ACHN (cell line): Measurements from ENCODE around the gene CBX4.

Experiments used
- DNase-seq: peaks from one replicate; pipeline ENCODE4 v3.0.0-alpha.2; 2015
- in situ Hi-C: cut with HindIII; loops from 2 replicates; pipeline ENCODE4 v1.10.0; 2017; ENCODE audit warnings: low sequenced_read_pairs, low pct_ligation_motif_present, low pct_unique_long_range_greater_than_20kb

CBX4 gene

DNA sequence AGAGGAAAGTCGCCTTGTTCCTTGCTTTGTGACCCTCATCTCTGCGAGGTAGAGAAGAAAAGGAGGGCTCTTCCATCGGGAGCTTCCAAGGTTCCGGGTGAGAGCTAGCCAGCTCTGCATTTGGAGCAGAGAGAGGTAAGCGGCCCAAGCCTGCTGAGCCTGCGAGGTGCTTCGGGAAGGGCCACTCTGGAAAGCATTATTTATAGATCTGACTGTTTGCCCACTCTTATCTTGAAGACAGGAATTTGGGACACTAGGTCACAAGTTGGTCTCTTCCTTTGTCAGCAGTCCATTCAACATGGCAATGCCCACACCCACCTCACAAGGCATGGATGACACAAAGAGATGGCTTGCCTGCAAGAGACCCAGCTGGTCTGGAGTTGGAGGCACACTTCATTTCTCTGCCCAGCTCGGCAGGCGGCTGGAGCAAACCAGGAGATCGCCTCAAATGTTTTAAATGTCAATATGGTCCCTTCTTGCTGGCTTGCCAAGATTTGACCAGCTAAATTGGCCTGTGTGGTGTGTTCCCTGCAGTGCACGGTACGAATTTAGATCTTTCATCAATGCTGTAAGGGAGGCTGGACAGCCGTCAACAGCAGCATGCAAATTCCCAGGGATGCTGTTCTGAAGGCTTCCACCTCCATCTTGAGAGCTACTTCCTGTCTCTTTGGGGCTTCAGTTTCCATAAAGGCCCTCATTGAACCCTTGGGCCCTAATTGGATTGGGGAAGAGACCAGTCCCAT, 19.5 kb downstream of the CBX4 start:
- no peak for DNase-seq
- in situ Hi-C loops, result no loop called here

DNA sequence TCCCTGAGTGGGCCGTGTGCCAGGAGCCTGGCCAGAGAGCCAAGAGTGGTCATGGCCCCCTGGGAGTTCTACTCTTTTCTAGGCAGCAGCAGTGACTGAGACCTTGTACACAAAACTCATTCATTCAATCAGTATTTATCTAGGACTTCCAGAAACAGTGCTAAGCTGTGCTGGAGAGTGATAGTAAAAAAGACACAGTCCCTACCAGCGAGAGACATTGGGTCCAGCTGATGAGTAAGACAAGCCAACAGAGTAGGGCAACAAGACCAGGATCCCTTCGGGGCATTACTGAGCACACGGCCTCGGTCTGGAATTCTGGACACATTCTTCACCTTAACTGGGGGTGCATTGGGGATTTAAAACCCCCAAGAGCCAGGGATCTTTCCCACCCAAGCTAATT, 20.2 kb downstream of the CBX4 start:
- no peak for DNase-seq
- in situ Hi-C loops, result no loop called here

DNA sequence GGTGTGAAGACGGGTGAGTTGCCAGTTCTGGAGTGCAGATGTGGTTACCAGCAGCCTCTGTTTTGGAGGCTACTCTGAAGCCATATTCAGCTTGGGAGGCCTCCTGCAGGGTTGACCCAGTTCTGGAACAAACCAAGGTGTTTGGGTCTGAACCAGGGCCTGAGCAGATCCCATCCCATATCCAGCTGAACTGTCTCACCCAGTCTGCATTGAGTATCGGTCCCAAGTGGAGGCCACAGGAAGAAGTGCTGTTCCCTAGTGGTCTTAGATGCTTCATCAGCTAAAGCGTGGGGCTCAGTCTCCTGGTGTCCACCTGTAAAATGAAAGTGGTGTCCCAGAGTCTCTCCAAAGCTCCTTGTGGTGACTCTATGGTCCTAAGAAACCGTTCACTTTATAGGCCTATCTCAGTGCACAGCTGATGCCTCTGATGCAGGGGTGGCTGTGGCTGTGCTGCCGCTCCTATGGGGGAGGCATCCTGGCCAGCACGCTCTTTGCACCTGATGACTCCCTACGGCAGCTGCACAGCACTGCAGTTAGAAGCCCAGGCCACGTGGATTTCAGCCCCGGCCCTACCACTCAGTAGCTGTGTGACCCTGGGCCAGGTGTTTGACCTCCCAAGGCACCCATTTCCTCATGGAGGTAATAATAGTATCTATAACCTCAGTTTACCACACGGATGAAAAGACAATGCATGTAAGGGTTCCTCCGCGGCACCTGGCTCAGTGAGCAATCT, 21.0 kb downstream of the CBX4 start:
- no peak for DNase-seq
- in situ Hi-C loops, result no loop called here

DNA sequence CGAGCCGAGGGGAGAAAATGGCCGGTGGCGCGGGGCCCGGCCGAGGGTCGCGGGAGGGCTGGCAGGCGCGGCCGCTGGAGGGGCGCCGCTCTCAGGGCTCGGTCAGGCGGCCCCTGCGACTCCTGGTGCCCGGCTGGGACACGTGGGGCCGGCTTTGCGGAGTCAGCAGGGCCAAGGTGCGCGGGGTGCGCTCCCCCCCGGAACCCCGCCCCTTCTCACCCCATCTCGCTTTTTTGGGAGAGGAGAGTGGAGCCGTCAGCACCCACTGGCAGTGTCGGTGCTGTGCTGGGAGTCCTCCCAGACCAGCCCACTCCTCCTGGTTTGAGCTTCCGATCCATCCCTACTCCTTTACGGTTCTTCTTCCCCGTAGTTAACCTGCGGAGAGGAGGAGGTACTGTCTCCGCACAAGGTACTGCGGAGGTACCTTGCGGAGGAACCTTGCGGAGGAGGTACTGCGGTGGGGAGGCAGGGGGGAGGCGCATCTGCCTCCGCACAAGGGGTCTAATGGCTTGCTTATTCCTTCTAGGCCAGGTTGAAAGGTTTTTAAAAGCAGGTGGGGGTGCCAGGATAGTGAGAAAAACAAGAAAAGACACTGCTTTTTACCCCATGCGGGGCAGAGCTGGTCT, 23.3 kb downstream of the CBX4 start:
- in situ Hi-C loops, result no loop called here
- no peak for DNase-seq

DNA sequence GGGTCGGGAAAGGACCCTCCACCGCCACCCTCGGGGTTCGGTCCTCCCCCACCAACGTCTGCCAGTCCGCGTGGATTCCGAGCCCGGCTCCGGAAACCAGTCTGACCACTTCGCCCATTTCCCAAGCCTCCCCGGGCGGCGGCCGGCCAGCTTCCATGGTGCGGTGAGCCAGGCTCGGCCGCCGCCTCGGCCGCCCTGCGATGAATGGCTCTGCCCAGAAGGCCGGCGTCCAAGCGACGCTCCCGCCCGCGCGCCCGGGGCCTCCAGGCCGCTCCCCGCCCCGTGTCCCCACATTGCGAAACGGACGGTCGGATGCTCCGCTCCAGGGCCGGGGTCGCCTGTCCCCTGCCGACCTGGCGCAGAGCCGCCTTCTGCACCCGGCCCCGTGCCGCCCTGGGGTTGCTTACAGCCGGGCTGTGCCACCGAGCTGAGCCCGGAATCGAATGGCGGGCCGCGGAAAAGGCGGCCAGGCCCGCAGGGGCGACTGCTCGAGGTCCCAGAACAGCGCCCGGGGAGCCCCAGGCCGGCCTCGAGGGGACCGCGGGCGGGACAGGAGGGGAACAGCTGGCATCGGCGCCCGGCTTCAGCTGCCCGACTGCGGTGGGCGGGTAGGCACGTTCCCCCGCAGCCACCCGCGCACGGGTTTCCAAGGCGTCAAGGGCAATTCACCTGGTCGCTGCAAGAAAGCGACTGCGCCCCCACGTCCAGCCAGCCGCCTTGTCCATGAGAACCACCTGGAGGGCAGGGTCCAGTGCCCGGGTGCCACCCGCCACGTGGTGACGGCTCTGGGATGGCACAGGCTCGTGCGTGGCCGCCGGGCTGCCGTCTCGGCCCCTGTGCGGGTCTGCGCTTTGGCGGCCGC, 24.0 kb downstream of the CBX4 start:
- in situ Hi-C loops, result no loop called here
- no peak for DNase-seq

DNA sequence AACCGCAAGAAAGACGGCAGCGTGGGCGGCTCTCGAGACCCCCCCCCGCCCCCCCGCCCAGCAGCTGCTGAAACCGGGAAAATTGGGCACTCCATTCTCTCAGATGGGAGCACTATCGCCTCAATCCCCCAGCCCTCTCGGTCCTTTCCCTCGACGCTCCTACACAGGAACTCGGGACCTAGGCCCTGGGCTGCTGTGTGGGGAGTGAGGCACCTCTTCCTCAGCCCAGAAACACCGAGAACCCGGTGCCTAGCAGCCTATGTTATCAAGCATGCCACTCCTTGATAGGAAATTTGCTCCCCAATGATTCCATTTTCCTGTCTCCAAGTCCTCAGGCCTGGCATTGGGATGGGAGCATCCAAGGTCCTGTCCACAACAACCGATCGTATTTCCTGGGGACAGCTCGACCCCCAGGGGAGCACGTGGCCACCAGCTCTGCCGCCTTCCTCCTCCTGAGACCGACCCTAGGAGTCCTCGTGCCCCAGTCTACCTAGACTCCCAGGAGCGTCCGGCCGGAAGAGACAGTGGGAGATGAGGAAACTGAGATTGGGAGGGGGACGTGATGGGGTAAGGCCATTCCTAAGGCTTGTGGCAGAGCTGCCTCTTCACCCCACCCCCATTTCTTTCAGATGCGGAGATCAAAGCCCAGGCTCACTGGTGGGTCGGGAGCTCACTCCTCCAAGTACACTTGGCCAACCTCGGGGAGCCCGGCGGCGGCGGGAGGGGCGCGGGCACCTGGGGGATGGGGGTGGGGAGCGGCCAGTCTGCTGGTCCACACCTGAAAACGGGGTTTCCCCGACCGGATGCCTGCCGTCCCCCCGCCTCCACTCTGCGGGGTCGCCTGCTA, 24.9 kb downstream of the CBX4 start:
- in situ Hi-C loops, result no loop called here
- no peak for DNase-seq

DNA sequence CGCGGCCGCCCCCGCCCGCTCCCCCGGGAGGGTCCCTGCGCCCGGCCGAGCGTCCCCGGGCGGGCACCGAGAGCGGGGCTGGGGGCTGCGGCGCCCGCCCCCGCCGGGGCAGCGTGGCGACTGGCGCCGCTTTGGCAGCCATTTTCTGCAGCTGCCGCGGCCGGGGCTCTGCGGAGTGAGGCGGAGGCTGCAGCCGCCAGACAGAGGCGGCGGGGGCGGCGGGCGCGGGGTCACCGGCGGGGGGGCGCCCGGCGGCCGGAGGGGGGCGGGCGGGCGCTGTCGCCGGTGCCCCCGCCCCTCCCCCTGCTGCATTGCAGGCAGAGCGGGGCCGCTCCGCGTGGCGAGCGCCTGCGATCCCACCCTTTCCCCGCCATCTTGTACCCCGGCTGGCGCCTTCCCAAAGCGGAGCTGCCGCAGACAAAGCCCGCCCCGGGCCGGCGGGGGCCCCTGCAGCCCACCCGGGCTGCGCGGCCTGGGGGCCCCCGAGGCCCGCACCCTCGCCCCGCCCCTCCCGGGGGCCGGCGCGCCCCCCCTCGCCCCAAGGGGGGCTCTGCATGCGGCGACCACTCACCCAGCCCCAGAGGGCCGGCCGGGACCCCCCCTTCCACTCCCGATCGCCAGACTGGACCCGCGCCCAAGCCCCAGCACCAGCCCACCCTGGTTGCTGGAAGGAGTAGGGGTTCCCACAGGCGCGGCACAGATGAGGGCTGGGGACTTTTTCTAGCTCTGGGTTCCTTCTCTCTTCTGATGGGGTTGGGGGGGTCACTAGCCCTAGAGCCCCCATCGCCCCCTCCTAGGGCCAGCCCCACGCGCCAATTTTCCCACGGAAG, 25.7 kb downstream of the CBX4 start:
- DNase-seq, result no peak
- in situ Hi-C loops, result no loop called here

DNA sequence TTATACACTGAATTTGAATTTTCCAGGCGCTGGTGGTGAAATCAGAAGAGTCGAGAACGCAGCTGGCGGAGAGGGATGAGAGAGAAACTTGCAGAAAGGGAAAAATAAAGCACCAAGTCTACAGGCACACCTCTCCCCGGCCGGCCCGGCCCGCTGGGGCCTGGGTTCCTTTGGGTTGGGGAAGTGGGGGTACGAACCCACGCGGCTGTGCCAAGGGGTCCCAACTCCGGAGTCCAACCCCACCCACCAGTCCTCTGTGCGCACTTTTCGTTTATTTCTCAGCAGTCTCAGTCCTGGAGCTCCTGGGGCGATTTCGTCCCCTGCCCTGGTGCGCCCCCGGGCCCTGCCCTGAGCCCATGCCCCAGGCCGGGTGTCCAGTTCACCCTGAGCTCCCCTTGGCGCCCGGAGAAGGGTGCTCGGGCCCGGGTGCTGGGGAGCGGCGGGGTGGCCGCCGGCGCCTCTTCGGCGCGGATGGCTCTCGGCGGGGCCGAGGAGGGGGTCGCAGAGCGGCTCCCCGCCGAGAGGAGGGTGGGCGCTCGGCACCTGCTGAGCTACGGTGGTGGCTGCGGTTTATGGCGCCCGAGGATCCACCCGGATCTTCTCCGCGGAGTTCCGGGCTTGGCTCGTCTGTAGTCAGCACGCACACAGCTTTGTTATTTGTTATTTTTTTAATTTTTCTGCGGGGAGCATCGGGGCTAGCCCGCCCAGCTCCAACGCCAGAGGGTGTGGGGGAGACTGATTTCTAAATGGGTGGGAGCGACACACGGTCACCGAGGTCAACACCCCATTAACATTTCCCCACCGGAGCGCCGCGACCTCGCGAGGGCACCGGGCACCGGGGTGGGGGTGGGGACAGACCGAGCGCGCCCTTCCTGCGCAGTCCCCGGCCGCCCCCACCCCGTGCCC, 26.6 kb downstream of the CBX4 start:
- DNase-seq, result no peak
- in situ Hi-C loops, result no loop called here

DNA sequence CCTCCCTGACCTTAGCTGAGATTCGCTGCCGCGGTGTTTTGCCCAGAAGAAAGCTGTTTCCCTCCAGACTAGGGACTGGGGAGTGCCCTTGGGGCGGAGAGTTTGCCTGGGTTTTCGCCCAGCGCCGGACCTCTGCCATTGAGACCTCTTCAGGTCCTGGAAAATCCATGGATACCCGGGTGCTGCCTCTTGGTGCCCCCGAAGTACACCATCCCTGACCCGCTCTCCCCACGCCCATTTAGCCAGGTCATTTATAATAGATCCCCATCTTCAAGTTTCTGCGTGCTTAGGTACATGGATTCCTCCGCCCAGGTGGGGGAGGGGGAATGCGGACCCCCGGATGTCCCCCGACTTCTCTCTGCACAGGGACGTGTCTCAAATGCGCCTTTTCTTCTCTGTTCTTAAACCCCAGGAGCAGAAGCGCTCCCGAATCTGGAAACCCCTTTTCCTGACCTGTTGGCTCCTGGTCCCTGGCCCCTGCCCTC, 27.3 kb downstream of the CBX4 start:
- in situ Hi-C loops, result no loop called here
- no peak for DNase-seq

DNA sequence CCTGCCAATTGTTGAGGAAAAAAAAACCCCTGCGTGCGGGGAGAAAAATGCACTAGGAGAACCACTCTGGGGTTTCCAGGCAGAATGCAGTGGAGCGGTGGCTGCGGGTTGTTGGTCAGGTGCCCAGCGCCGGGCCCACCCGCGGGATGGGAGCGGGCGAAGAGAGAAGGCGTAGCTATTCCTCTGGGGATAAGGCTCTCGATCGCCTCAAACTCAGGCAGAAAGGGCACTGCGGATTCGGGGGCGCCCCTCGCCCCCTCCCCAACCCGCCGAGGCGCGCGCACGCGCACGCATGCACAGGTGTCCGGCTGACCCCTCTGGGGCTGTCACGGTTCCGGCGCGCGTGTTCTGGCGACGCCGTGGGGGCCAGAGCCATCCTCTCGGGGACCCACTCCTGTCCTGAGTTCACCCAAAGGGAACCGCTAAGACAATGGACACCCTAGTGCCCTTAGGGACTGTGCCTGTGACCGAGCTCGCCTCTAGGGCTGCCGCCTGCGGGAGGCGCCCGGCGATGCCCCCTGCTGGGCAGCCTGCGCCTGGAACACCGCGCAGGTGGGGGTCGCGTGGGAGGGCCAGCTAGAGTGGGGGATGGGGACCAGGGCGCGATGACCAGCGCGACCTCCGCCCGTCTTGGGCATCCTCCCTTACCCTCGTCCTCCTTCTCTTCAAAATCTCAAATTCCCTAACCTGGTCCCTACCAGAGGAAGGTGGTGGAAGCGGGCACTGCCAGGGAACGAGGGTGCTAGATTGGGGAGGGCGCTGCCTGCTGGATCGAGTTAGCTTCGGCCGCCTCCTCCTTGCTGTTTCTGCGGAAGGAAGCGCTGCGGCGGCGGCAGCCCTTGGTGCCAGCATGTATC, 28.0 kb downstream of the CBX4 start:
- DNase-seq, result peak; percentile 69
- in situ Hi-C loops, result no loop called here

DNA sequence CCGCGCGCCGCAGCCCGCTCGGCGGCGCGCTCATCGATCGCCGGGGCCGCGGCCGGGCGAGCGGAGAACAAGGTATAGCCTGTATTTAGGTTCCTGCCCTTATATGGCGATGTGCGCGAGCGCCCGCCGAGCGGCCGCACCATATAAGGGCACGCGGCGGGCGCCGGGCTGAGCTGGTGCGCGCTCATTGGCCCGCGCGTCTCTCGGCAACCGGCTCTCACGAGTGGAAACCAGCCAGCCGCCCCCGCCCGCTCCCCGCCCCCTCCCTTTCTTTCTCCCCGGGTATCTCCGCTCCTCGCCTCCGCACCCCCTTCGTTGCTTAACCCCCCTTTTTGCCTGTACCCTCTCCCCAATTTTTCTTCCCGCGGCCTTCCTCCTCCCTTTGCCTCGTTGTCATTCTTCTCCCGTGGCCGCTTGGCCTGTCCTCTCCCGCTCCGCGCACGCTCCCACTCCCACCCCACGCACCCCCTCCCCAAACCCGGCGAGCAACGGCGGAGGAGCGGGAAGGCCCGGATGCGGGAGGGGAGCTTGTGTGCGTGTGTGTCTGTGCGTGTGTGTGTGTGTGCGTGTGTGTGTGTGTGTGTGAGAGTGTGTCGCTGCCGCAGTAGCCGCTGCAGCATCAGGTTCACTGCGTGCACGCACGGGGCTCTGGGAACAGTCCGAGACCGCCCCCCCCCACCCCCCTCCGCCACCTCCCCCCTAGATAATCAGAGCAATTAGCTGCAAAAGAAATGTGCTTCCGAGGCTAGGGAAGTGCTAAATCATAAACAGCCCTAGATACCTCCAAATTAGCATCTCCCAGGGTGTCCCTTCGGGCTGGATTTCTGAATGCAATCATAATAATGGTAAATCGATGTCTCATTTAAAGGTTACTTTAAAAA, 28.9 kb downstream of the CBX4 start:
- in situ Hi-C loops, result no loop called here
- DNase-seq, result peak; percentile 83

DNA sequence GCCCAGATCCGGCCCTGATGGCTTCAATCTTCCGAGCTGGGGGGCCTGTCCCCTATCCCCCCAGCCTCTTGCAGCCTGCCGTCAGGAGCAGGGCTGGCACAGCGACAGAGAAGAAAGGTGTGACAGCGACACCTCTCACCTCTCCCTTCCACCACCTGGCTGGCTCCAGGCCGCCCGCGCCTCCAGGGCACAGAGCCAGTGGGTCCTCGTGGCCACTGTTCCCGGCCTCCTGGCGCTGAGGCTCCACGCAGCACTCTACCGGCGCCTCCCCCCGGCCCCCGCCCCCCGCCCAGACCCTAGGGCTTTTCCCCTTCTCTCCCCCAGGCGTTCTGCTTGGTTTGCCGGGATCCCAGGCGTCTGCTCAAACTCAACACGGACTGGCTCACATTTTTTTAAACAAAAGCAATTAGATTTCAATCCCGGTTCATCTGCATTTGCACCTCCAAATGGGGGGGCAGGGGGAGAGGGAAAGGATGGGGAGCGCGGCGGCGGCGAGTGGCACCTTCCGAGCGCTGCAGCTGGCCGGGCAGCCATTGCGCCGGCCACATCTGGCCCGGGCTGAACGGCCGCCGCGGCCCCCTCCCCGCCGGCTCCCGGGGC, 29.6 kb downstream of the CBX4 start:
- DNase-seq, result no peak

DNA sequence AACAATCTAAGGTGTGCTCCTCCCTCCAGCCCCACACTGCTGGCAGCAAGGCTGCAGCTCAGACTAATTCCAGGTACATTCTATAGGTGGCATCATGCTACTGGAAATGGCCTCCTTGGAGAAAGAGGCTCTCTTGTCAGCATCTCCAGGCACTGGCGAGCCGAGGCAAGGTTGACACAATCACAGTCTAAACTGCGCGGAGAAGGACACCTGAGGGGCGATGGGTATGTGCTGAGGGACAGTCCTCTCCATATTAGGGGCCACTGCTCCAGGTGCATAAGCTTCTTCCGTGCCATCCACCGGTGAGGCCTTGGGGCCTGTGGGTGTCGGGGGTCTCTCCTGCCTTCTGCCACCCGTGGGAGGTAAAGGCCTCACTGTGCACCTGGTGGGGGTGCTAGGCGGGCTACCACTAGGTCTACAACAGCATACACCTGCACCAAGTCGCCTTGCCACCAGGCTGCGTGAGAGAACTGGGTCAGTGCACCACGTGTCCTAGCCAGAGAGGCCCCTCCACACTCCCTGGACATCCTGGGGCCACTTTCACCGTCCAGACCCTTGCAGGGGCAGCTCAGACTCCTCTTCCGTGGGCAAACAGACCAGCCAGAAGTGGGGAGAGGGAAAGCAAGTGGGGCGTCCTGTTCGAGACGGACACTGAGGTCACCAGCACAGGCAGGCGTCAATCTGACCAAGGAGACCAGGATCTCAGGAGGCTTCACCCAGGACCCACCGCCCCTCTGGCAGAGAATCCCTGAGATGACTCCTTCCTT, 30.3 kb downstream of the CBX4 start:
- in situ Hi-C loops, result no loop called here

More for the DNA sequence above, 29.6 kb downstream of the CBX4 start:
- in situ Hi-C loops, result no loop called here

More for the DNA sequence above, 30.3 kb downstream of the CBX4 start:
- peak; percentile 71 for DNase-seq
